Measurements from ENCODE around the gene CIC. TPM values are rescaled to one million over a fixed set of nuclear protein-coding genes. Genes with fewer than 3 reads are reported as not detected.

Gene CIC
- total and polyA plus RNA-seq, 10 of the 15 experiments (the other 5 are each of a cell fraction or from before 2014, with no cell fraction given) = 0.18 to 50.6 (median 7.1) TPM

GRCh38 chr19:42328106-42328505 lies 59.1 kb downstream of the CIC start:
- RAD21 ChIA-PET (ENCODE audit: unreplicated experiment) = interaction anchor here (0.9 kb wide), 1 partner anchor 37 kb away, joined by 3 read pairs; no protein-coding TSS in a partner anchor
- FAIRE-seq (no peak), ATAC-seq (no peak), DNase-seq (ENCODE audit: low read depth, low spot score) (no peak)
- BruUV-seq (replicated peaks) = no TSS peak
- Histone ChIP-seq H3K27ac (ENCODE audit: control insufficient read depth, insufficient read depth) (no peak overlapping the region), H3K36me3 (ENCODE audit: control insufficient read depth in 2 of 2, insufficient read depth in 2 of 2, low read length in 1 of 2) (no peaks in the 10 kb centered on the region), H3K4me2 (ENCODE audit: control insufficient read depth, insufficient read depth) (no peak overlapping the region), H4K20me1 (ENCODE audit: control insufficient read depth, insufficient read depth) (no peaks in the 10 kb centered on the region), H3K9ac (ENCODE audit: control insufficient read depth, insufficient read depth, low read length) (no peak overlapping the region), H3K4me3 (no peak overlapping the region), H3K27me3 (replicated peaks in 1 of 2; ENCODE audit: control insufficient read depth in 2 of 2, insufficient read depth in 2 of 2, low read length in 1 of 2) (peaks cover 3 to 4% of the 10 kb centered on the region in 2 experiments; a peak in 1 of 4 replicates), H3K9me3 (replicated peaks; ENCODE audit: control insufficient read depth, insufficient read depth, low read length) (no peaks in the 10 kb centered on the region), H2AFZ (ENCODE audit: control insufficient read depth, low read depth, low read length) (no peak overlapping the region), H3K4me1 (ENCODE audit: control insufficient read depth, insufficient read depth, low read length) (peaks cover 7% of the 10 kb centered on the region), H3K79me2 (ENCODE audit: control insufficient read depth, insufficient read depth, low read length) (peaks cover 13% of the 10 kb centered on the region)
- no peak for TF ChIP-seq TCF12 (IDR thresholded peaks at IDR 0.05; ENCODE audit: low read depth, low read length)
- TF ChIP-seq REST (IDR thresholded peaks at IDR 0.05; ENCODE audit: low read depth, low read length) = no peak
- no peak for TF ChIP-seq CREM (IDR thresholded peaks at IDR 0.05; ENCODE audit: low read depth)
- TF ChIP-seq CBFB (IDR thresholded peaks at IDR 0.05; ENCODE audit: low read depth) = no peak
- intact Hi-C loops (cut with micrococcal nuclease; ENCODE audit: unreplicated experiment) = loop anchor here (5.0 to 10.0 kb wide), 2 partner anchors 94 to 223 kb away; no protein-coding TSS in a partner anchor
- CTCF ChIA-PET = interaction anchor here (0.7 to 2.9 kb wide), 4 partner anchors 73 to 307 kb away, joined by 3 to 11 read pairs (median 5); no protein-coding TSS in a partner anchor
- in situ Hi-C loops (cut with MboI) = no loop called here
- POLR2A ChIA-PET = interaction anchor here (1.0 kb wide), 1 partner anchor 69 kb away, joined by 3 read pairs; no protein-coding TSS in a partner anchor
- SMC1A ChIA-PET (ENCODE audit: uncharacterized antibody, unreplicated experiment) = interaction anchor here (0.7 to 1.5 kb wide), 3 partner anchors 9 to 218 kb away, joined by 3 read pairs; no protein-coding TSS in a partner anchor
- WGBS (ENCODE audit: insufficient coverage, insufficient replicate concordance, low lambda C conversion rate, missing lambda C conversion rate) = 4% methylated on average over 1 of the region's 1 CpG

Measured in GM12878 (cell line).